Mucosa of descending colon (tissue), 3 donors: Measurements from ENCODE around the gene SECISBP2. TPM values are rescaled to one million over a fixed set of nuclear protein-coding genes. Genes with fewer than 3 reads are reported as not detected.
"Not testable (repeated sequence)": the region's sequence is repeated elsewhere in the genome, so short reads cannot be mapped to it uniquely, and the experiment has no call there.

Source experiments
- ATAC-seq: fragments of 200-7000 bp; cut with Tn5 transposase; one replicate; pipeline ENCODE4 v1.9.1; 2020; ENCODE audit warnings: mild to moderate bottlenecking, moderate library complexity
- DNase-seq, 3 donors: peaks; one replicate each; pipeline ENCODE4 v3.0.0-alpha.2; 2020
- H3K36me3 ChIP-seq: fragments of 200-600 bp; one replicate; pipeline ENCODE4 v1.8.0; 2021; ENCODE audit warnings: low read depth, mild to moderate bottlenecking
- H3K4me1 ChIP-seq: fragments of 200-600 bp; one replicate; pipeline ENCODE4 v1.8.0; 2021; ENCODE audit warnings: low read depth, mild to moderate bottlenecking
- H3K4me3 ChIP-seq: fragments of 200-600 bp; one replicate; pipeline ENCODE4 v1.8.0; 2021; ENCODE audit warnings: mild to moderate bottlenecking
- H3K9me3 ChIP-seq: fragments of 200-600 bp; one replicate; pipeline ENCODE4 v1.8.0; 2021; ENCODE audit warnings: mild to moderate bottlenecking
- intact Hi-C, 2 donors: fragments of 100-400 bp; cut with DNase I in 1 of 2; cut with micrococcal nuclease in 1 of 2; formaldehyde crosslinking; loops; one replicate each; pipeline versions ENCODE4 v1.11.0 to v1.11.1; 2022; cut with DNase I, micrococcal nuclease
- total RNA-seq, 3 donors: library from RNA; stranded (reverse); fragmentation: NEBNext Ultra II Directional in 2 of 3; extraction: Animal tissue kit (Norgen Biotek cat#: 25700) in 2 of 3; gene quantifications; one replicate each; pipeline versions ENCODE4 v1.2.1 to v1.2.4, GENCODE V29; 2021 to 2023
- TF ChIP-seq, protein P1 (sequence below): fragments of 200-600 bp; IDR thresholded peaks from one replicate; pipeline ENCODE4 v1.8.0; 2022; ENCODE audit warnings: antibody characterized with exemption, mild to moderate bottlenecking
- donor health status: DM: no; HTN: no; CAD: no; lungs with moderate emphysema.
- donor health status: DM: no; HTN: no; CAD: no.
- donor health status: DM: no; HTN: yes; CAD: no.

SECISBP2 gene
- total RNA-seq, 3 donors from 2014 or later, result 49.4 to 68.0 (median 50.2) TPM

DNA sequence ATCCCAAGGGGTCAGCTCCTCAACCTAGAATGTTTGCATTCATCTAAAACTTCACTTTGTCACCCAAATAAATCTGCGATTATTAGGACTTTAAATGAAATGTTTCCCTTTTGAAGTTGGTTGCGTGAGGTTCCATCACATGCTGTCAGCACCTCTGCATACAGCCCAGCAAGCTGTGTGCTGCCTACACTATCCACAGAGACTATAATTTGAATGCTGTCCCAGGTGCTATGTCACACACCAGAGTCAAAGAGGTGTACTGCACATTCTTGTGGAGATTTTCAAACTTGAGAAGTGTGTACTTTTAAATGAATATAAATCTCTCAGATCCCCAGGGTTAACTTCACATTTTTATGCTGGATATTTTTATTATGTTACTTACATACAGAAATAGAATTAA, 26.6 kb upstream of the SECISBP2 start:
- Histone ChIP-seq H3K4me1 (no peaks in the 10 kb centered on the region), H3K9me3 (no peaks in the 10 kb centered on the region), H3K36me3 (no peaks in the 10 kb centered on the region), H3K4me3 (no peak overlapping the region)
- ATAC-seq, result no peak
- TF ChIP-seq, protein P1, sequence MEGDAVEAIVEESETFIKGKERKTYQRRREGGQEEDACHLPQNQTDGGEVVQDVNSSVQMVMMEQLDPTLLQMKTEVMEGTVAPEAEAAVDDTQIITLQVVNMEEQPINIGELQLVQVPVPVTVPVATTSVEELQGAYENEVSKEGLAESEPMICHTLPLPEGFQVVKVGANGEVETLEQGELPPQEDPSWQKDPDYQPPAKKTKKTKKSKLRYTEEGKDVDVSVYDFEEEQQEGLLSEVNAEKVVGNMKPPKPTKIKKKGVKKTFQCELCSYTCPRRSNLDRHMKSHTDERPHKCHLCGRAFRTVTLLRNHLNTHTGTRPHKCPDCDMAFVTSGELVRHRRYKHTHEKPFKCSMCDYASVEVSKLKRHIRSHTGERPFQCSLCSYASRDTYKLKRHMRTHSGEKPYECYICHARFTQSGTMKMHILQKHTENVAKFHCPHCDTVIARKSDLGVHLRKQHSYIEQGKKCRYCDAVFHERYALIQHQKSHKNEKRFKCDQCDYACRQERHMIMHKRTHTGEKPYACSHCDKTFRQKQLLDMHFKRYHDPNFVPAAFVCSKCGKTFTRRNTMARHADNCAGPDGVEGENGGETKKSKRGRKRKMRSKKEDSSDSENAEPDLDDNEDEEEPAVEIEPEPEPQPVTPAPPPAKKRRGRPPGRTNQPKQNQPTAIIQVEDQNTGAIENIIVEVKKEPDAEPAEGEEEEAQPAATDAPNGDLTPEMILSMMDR, result no peak
- intact Hi-C loops, result no loop called here
- no peak for DNase-seq

DNA sequence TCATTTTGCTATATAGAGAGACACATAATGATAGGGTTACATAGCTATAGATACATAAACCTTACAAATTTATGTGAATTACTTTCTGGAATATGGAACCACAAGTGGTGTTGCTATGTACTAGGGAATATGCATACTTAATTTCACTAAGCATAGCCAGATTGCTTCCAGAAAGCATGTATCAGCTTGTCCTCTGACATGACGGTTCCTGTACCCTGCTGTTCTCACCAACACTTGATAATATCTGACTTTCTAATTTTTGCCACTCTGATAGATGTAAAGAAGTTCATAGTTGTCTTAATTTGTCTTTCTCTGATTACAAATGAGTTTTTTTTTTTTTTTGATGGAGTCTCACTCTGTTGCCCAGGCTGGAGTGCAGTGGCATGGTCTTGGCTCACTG, 25.3 kb upstream of the SECISBP2 start:
- TF ChIP-seq, protein P1, result no peak
- DNase-seq, result no peak
- ATAC-seq, result no peak
- H3K36me3 ChIP-seq, result no peaks in the 10 kb centered on the region
- intact Hi-C loops, result no loop called here
- H3K4me3 ChIP-seq, result no peak overlapping the region
- no peaks in the 10 kb centered on the region for H3K4me1 ChIP-seq
- H3K9me3 ChIP-seq, result no peaks in the 10 kb centered on the region

DNA sequence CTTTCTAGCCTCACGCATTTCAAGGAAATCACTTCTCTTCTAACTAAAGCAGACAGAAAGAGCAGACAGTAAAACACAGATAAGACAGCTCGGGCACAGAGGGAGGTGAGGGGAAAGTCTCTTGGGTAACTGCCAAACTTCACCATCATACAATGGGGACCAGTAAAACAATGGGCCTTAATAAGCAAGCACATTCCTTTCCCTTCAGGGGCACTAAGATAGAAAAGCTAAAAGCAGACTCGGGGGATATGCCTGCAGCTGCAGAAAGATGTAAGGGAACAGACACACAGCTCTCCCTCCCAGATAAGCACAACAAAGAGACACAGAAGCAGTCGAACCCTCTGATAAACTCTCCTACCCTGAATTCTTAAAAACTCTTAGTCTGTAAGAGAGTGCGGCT, 22.9 kb upstream of the SECISBP2 start:
- TF ChIP-seq, protein P1, result no peak
- intact Hi-C loops, result no loop called here
- DNase-seq (no peak), ATAC-seq (no peak)
- H3K4me3 ChIP-seq, result no peak overlapping the region
- no peaks in the 10 kb centered on the region for H3K36me3 ChIP-seq
- H3K4me1 ChIP-seq, result no peaks in the 10 kb centered on the region
- no peaks in the 10 kb centered on the region for H3K9me3 ChIP-seq

DNA sequence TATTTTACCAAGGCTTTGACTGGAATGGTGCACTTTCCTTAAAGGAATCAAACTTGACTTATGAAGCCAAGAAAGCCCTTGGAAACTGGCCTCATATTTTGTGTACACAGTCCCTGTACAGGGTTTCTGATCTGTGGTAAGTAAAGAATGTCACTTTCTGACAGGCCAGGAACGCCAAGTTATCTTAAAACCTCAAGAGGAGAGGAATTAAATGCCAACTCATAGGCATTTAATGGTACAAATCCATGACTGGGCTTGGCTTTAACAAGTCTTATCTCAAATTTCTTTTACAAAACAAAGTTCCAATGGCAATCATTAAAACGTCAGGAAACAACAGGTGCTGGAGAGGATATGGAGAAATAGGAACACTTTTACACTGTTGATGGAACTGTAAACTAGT, 16.3 kb upstream of the SECISBP2 start:
- H3K4me1 ChIP-seq, H3K36me3 ChIP-seq, intact Hi-C loops, H3K9me3 ChIP-seq, DNase-seq, H3K4me3 ChIP-seq, ATAC-seq: not testable (repeated sequence)

DNA sequence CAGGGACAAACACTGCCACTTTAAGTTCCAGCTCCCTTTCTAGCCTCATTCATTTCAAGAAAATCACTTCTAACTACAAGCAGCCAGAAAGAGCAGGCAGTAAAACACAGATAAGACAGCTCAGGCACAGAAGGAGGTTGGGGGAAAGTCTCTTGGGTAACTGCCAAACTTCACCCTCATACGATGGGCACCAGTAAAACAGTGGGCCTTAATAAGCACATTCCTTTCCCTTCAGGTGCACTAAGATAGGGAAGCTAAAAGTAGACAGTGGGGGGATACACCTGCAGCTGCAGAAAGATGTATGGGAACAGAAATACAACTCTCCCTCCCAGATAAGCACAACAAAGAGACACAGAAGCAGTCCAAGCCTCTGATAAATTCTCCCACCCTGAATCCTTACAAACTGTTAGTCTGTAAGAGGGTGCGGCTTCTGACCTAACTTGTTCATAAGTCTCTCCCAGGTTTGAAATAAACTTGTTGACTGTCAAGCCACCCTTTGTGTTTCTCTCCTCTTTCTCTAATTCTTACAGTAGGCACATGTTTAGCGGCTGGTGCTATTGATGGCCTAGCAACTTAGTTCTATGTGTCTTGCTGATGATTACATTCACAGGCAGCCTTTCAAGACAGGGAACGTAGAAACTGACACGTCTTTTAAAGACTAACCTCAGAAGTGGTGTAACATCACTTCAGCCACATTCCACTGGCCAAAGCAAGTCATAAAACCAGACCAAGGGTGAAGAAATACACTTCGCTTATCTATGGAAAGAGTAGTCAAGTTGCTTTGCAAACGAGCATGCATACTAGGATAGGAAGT, 14.1 kb upstream of the SECISBP2 start:
- intact Hi-C loops, result no loop called here
- no peaks in the 10 kb centered on the region for H3K4me1 ChIP-seq
- ATAC-seq, result no peak

DNA sequence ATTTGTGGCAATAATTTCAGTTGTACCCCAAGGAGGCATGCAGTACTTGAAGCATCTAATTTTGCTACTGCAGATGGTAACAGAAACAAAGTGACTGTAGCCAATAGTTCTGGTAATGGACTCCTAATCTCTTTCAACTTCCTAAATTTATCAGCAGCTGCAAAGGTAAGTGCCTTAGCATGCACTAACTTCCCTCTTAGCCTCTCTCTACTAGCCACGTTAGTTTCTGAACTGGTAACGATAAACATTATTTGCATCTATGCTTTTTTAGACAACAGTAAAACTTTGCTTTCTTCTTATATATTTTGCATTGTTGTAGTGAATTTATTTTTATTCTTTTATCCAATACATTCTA, 13.5 kb upstream of the SECISBP2 start:
- H3K36me3 ChIP-seq, result no peaks in the 10 kb centered on the region
- intact Hi-C loops, result no loop called here
- no peaks in the 10 kb centered on the region for H3K9me3 ChIP-seq
- DNase-seq, result no peak
- no peak overlapping the region for H3K4me3 ChIP-seq
- TF ChIP-seq, protein P1, result no peak
- H3K4me1 ChIP-seq, result peaks cover 2% of the 10 kb centered on the region
- no peak for ATAC-seq

More for the DNA sequence above, 14.1 kb upstream of the SECISBP2 start:
- Histone ChIP-seq H3K4me3 (no peak overlapping the region), H3K36me3 (no peaks in the 10 kb centered on the region), H3K9me3 (no peaks in the 10 kb centered on the region)
- DNase-seq, result no peak
- TF ChIP-seq, protein P1, result no peak
